Tibial nerve (tissue), 4 donors: ENCODE measurements around the gene PPP2R1B.

Source experiments
- CTCF ChIP-seq, 5 experiments: fragments of 200-600 bp in 3 of 5; fragments of 450-650 bp in 2 of 5; sonication (generic) in 3 of 5; IDR thresholded peaks; one replicate each; pipeline ENCODE4 v1.5.1; 2016 to 2019; ENCODE audit warnings: antibody characterized with exemption in 5 of 5, mild to moderate bottlenecking in 3 of 5, moderate library complexity in 2 of 5
- EP300 ChIP-seq, 2 donors: sonication (generic); formaldehyde crosslinking; IDR thresholded peaks; one replicate each; pipeline ENCODE4 v1.6.1; 2017; ENCODE audit warnings: antibody characterized with exemption in 2 of 2, mild to moderate bottlenecking in 1 of 2

GRCh38 chr11:111727431-111727830 is 38.8 kb downstream of the PPP2R1B start:
- TF ChIP-seq CTCF (IDR thresholded peaks at IDR 0.05) (no peak), EP300 (IDR thresholded peaks at IDR 0.05) (no peak)
